NCI-H187 (cell line): ENCODE data around the gene INPP5E.

Experiments used
- DNase-seq, 2 experiments: peaks; one replicate each; lab custom pipeline; 2025; lab: John Stamatoyannopoulos, UW

Gene INPP5E

DNA sequence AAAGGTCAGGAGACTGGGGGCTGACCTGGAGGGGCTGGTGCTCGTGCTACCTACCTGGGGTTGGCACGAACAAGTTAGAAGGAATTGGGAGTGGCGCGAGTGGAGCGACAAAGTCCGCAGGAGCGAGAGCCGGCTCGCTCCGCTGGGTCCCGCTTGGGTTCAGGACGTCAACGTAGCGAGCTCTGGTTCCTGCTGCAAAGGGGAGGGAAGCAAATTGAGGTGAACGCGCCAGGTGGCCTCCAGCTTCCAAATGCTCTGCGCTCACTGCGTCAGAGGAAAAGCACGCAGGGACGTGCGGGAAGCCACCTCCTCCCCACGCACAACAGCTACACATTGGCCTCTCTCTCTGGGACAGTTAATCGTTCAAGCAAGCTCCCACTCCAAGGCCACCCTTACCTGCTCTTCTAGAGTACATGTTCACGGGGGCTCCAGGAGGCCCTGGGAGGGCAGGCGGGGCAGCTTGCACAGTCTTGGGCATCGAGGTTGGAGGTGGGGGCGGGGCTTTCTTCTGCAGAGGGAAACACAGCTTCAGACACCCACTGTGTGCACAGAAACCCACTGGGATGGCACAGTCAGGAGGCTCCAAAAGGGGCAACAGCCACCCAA is 7.6 kb upstream of the INPP5E start:
- DNase-seq: no peak

DNA sequence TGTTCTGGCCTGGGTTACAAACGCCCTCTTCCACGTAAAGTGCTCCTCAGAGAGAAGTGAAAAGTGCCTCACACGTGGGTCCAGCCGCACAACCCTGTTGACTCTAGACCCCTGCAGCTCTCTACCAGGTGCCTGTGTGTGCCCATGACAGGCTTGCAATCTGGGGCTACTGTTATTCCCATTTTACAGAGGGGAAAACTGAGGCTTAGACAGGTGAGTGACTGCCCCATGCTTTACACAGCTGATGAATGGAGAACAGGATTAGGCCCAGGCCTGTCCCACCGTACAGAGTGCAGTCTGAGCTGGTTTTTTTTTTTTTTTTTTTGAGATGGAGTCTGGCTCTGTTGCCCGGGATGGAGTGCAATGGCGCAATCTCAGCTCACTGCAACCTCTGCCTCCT is 6.2 kb upstream of the INPP5E start:
- DNase-seq: no peak

DNA sequence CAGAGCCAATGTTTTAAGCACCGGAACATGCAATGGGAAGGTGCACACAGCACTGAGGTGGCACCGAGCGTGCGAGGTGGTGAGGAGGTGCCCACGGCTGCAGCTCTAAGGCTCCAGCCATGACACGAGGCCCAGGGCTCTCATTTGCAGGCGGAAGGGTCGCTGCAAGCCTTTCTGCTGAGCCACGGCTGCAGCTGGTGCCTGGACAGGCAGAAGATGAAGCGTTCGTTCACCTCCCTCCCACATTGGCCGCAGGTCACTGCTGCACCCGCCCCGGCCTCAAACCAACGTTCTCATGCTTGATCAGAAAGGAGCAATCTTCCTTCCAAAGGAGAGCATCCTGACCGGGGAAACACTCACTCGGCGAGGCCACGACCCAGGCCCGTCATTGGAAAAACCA is 4.5 kb upstream of the INPP5E start:
- no peak for DNase-seq

DNA sequence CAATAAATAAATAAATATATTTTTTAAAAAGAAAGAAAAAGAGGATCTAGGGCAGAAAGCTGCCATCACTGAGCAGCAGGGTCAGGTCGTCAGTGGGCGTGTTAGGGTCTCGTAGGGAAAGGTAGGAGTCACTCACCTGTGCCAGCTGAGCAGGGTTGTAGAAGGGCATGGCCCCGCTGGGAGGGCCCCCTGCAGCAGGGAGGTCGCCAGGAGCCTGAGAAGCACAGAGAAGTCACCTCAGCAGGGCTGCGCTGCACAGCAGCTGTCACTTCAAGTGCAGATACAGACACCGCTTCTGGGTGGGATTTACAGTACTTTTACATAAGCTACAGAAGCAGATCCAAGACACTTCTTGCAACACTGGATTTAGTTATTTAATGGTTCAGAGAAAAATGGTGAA is 4.0 kb upstream of the INPP5E start:
- no peak for DNase-seq

DNA sequence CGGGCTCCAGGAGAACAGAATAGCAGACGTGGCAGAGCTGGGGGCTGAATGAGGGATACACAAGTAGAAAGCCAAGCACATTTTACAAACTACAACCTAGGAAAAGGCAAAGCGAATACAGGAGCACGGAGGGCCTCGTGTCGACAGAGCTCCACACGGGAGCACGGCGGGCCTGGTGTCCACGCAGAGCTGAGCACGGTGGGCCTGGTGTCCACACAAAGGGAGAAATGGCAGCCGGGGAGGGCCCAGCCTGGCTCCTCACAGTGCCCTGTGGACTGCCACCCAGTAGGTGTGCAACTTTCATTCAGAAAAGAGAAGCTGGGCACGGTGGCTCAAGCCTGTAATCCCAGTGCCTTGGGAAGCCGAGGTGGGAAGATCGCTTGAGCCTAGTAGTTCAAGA is 3.4 kb upstream of the INPP5E start:
- no peak for DNase-seq

DNA sequence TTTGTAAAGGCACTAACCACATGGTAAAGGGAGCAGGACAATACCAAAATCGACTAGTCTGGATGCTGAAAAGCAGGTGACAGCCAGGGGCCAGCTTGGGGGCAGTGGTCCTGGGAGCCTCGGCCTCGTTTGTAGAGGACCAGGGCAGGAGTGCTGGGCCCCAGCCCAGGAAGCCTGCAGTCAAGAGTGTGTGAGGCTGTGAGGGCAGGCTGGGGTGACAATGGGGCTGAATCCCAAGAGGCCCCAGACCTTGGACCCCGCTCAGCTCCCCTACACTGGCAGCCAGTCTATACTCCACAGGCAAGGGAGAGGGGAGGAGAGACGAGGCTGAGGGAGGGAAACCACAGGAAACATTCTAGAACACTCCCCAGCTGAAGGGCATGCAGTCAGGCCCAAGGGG is 2.6 kb upstream of the INPP5E start:
- no peak for DNase-seq

DNA sequence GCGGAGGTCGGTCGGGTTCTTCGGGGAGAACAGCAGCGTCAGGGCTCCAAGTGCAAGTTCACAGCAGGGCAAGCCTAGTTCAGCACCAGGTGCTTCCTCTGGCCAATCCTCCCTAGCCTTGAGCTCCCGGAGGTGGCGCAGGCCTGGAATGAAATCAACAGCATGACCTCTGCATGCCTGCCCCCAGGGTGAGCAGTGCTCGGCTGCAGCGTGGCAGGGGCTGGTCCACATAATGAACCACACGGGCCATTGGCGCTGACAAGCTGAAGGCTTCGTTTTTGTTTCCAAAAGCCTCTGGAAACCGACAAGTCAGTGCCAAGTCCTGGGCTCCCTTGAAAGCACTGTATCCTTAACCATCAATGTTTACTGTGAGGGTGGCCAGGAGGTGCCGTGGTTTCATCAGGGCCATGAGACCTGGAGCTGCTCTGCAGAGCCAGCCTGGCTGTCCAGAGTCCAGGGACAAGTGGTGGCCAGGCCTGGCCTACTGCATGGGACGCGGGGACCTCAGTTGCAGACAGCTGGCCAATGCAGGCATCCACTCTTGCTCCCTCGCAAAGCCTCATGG is 2.1 kb upstream of the INPP5E start:
- no peak for DNase-seq

DNA sequence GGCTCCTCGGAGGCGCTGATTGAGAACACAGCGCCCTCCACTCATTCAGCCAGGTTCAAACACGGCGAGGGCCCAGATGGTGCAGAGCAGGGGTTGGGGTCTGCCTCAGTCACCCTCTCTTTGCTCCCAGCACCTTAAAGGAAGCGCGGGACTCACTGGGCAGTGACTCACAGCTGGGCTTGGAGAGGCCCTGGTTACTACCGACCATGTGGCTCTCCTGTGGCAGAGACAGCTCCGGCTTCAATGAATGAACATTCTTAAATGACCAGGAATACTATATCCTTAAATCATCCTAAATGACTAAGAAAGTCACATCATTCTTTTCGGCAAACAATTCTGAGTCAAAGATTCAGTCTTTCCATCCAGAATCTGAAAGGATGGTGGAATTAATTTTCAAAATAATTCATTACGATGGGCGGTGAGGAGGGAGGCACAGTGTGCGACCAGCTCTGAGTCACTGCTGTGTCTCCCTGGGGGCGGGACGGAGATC is 1.6 kb upstream of the INPP5E start:
- no peak for DNase-seq

DNA sequence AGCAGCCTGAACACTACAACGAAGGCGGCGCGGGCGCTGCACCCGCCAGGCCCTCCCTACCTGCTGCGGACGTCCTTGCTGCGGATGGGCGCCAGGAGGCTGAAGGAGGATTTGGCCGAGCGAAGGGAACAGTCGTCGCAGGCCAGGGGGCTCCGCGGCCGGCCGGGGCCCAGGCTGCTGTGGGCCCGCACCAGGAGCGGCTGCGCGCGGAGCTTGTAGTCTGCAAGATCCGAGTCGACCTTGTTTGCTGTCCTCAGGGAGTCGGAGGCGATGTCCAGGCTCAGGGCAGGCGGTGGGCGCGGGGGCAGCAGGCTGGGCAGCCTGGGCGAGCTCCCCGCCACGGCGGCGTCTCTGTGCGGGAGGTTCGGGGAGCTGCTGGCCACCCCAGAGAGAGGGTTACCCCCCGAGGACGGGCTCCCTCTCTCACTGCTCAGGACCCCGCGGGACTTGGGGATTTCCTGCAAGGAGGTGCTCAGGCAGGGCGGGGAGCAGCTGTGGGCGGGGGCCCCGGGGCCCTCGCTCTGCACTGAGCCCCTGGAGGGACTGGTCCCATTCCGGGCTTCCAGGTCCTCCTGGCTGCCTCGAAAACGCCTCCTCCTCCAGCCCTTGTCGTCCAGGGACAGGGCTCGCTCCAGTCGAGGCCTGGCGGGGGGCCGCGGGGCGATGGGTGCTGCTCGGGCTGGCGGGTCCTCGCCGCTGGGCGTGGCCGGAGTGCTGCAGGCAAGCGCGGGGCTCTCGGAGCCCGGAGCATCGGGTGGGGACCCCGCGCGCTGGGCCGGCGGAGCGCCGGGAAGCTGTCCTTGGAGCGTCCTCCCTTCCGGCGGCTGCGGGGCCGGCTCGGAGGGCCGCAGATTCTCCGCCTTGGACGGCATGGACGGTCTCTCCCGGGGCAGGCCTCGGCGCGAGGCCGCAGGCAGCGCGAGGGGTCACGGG is 831 bp downstream of the INPP5E start:
- no peak for DNase-seq

DNA sequence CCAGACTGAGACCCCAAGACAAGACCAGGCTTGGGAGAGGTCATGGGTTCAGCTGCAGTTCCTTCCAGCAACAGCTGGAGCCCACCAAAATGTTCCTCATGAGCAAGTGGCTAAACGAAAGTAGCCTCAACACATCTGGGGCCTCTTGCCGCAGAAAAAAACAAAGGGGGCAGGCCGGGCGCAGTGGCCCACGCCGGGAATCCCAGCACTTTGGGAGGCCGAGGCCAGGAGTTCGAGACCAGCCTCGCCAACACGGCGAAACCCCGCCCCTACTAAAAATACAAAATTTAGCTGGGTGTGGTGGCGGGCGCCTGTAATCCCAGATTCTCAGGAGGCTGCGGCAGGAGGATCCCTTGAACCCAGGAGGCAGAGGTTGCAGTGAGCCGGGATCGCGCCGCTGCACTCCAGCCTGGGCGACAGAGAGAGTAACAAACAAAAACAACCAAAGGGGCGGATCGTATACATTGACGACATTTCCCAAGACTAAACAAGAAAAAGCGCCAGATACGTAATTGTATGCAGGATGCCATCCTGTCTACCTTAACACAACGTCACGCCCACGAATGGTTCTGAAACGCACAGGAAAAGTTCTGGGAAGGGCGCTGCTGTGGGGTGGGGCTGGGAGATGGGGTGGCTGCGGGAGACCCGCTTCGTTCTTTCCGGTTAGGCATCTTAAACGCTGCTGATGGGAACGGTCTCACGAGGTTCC is 1.7 kb downstream of the INPP5E start:
- no peak for DNase-seq

DNA sequence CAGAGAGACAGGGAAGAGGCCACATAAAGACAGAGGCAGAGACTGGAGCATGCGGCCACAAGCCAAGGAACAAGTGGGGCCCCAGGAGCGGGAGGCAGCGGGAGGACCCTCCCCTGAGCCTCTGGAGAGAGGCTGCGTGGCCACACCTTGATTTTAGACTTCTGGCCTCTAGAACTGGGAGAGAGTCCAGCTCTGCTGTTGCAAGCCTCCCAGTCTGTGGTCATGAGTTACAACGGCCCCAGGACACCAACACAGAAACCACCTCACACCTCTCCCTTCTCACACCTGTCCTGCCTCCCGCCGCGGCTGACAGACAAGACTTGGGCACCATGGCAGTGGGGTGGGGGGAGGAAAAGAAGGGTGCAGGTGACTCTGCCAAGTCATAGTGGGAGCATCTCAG is 2.2 kb downstream of the INPP5E start:
- DNase-seq: no peak

DNA sequence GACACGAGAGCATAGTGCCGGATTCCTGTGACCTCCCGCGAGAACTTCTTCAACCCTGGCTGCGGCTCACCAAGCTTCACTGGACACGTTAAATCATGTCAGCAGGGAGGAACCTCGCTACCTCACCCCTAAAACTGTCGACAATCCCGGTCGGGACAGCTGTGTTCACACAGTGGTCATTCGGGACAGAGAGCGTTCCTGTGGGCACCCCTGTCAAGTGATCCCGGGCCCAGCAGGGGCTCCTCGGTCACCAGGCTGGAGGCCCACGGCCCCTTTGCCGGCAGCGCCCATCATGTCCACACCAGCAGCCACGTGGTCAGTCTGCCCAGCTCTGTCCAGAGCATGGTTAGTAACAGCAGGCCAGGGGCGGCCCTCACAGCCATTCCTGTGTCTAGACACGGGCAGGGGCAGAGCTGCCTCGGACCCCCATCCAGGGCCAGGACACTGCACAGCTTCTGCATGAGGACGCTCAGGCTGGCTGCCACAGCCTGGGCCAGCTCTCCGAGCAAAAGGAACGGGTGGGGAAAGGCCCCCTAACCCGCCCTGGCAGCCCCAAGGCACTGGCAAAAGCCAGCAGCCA is 3.5 kb downstream of the INPP5E start:
- DNase-seq: no peak

DNA sequence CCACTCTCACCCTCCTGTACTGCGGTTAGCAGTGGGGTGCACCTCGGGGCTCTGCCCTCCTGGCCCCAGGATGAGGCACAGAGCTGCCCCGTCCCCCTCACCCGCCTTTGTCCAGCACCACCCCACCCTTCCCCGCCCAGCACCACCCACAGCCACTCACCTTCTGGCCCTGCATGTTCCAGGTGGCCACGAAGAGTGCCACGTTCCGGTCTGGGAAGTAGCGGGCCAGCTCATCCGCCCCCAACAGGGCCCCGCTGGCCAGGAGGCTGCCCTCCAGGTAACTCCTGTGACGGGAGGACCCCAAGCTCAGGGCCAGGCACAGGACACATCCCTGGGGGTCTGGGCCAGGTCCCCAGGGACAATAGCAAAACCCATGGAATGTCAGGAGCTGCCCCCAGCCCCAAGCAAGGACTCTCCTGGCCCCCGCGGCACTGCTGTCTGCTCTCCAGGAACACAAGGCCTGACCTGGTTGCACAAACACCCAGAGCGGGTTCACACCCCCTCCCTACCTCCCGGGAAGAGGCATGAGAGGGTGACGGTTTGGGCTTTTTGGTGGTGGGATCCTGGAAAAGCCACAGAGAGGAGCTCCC is 5.0 kb downstream of the INPP5E start:
- DNase-seq: no peak

DNA sequence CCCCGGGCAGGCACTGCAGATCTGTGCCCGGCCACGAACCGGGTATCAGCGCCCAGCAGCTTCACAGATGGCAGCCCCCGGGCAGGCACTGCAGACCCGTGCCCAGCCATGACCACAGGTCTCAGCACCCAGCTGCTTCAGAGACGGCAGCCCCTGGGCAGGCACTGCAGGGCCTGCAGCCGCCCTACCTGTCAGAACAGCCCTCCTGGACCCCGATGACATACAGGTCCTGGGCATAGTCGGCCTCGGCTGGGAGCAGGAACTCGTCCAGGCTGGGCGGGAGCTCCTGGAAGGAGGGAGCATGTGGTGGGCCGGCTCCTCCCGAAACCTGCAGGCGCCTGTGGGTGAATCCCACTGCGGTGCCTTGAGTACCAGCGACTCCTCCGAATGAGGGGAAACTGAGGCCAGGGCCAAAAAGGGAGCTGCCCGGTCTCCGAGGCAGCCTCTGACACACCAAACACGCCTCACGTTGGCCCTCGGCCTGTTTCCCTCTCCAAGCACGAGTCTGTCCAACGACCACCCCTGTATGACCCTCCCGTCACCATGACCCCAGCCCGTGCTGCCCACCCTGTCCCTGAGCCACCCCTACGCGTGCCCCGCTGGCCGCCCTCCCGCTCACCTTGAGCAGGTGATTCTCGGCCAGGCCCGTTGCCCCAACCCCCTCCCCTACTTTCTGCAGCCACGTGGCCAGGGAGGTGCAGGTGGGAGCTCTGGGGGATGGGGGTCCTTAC is 5.6 kb downstream of the INPP5E start:
- no peak for DNase-seq

DNA sequence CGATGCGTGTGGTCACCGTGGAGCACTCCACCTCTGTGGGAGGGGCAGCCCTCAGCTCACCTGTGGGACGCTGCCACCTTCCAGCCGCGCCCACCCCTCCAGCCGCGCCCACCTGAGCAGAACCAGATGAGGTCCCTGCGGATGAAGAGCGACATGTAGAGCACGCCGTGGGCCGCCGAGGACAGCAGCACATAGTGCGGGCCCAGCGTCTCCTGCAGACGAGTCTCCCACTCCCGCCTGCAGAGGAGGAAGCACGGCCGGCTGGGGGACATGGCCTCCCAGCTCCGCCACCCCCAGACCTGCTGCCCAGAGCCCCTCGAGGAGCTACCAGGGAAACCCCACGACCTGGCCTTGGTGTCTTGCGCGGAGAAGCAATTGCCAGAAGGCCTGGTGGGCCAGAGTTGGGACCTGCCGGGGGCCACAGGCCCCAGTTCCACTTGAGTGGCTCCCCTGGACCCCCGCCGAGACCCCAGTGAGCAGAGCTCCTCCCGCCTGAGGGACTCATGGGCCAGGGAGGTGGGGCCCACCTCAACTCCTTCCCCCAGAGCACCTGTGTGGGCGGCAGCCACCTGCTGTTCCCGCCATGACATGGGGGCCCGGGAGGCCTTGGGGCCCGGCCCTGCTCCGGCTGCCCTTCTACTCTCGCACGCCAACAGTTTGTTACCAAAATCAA is 6.5 kb downstream of the INPP5E start:
- no peak for DNase-seq

DNA sequence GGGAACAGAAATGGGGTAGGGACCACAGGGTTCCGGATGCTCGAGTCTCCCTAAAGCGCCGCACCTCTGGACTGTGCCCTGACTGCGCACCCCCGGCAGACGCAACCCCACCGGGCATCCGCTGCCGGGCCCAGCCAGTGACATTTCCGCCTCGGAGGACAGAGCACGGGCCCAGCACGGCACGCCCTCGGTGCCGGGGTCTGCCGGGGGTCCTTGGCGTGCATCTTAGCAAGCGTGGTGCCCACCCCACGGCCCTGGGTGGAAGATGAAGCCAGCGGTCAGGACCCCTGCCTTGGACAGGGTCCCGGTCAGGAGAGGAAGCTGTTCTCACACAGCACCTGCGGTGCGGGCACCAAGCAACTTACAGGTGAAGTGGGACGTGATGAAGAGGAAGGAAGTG is 7.1 kb downstream of the INPP5E start:
- DNase-seq: no peak

DNA sequence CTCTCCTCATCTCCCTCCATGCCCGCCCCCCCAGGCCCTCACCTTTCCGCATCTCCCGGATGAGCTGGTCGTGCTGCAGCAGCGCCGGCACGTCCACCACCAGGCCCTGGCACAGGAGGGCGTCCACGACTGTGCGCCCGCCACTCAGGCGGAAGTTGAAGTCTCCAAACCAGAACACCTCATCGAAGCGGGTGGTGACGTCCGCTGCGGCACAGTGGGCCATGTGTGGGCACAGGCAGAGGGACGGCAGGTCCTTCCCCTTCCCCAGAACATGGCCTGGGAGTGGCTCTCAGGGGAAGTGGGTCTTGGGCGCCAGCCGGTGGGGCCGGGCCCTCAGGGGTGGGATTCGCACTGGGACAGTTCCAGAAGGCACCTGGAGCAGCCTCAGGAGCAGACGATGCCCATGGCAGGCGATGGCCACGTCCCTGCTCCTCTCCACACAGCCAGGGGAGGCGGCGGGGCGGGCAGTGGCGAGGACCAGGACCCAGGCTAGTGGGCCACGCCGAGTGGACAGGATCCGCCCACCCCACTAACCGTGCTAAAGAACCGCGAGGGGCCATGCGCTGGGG is 7.8 kb downstream of the INPP5E start:
- no peak for DNase-seq

DNA sequence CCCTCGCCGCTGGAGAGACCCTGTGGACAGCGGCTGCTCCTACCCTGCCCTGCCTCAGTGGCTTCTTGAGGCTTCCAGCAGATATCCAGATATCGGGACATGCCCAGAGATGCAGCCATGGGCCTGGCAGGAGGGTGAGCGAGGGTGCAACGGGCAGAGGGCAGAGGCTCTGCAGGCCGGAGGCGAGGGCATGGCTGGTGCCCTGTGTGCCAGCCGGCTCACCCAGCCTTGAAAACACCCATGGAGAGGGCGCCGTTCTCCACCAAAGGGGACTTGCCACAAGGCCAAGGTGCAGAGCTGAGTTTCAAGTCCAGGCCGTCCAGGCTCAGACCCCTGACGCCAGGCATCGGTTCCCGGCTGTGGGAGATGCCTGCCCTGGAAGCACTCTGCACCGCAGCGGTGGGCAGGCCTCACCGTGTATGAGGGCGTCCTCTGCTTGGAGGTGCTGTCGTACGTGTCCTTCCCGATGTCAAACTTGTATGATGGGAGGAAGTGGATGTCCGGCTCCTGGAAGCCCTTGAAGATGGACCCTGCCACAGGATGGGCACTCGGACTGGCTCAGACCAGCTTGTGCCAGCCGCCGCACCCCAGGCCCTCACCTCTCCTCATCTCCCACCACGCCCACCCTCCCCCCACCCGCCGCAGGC is 8.9 kb downstream of the INPP5E start:
- no peak for DNase-seq

DNA sequence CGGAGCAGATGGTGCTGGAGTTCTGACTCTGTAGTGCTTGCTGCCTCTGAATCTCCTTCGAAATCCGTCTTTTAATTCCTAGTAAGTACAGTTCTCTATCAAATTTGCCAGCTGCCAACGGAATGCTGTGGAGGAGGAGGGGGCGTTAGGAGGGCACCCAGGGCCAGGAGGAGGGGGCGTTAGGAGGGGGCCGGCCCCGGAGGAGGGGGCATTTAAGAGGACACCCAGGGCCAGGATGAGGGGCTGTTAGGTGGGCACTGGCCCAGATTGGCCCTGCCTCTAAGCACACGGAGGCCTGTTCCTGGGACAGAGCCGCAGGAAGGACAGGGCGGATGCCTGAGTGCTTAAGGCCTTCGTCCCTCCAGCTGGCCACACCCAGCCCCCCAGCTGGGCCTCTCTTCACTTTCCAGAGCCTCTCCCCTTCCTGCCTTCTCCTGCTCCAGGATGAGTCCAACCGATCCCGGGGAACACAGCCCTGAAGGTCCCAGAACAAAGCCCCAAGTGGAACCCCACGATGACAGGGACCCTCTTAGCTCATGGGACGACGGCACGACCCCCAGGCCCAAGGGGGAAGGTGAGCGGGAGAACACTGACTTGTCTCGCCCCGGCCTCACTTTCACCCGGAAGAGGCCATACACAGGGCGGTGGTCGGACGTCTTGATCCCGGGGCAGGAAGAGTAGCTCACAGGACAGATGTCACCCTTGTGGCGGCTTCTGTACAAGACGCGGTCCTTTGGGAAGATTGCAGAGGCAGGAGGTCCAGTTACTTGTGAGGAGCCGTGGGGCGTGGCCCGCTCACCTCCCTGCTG is 9.8 kb downstream of the INPP5E start:
- DNase-seq: no peak
